Activated CD4-positive, alpha-beta T cell treated with anti-CD3 and anti-CD28 coated beads for 4 hours (primary cell): Measurements from ENCODE around the gene TMEM60.

Source experiments
- DNase-seq, 2 donors: peaks; one replicate each; pipeline ENCODE4 v3.0.0-alpha.2; 2020

The TMEM60 gene

GRCh38 chr7:77766801-77767605, 31.2 kb downstream of the TMEM60 start:
- no peak for DNase-seq

GRCh38 chr7:77765906-77766800, 32.1 kb downstream of the TMEM60 start:
- no peak for DNase-seq

GRCh38 chr7:77765481-77765880, 32.8 kb downstream of the TMEM60 start:
- DNase-seq: no peak

- no peak for DNase-seq
Measured at GRCh38 chr7:77760809-77761453, 37.3 kb downstream of the TMEM60 start.

GRCh38 chr7:77759294-77759889, 38.8 kb downstream of the TMEM60 start:
- DNase-seq: peak; percentile 64 to 84

- no peak for DNase-seq
Measured at GRCh38 chr7:77757589-77757988, 40.6 kb downstream of the TMEM60 start.

GRCh38 chr7:77753173-77753572, 45.1 kb downstream of the TMEM60 start:
- no peak for DNase-seq

GRCh38 chr7:77752016-77752415, 46.2 kb downstream of the TMEM60 start:
- DNase-seq: no peak

GRCh38 chr7:77747718-77748117, 50.5 kb downstream of the TMEM60 start:
- DNase-seq: no peak

GRCh38 chr7:77747178-77747577, 51.1 kb downstream of the TMEM60 start:
- no peak for DNase-seq

- DNase-seq: no peak
Measured at GRCh38 chr7:77746824-77747165, 51.4 kb downstream of the TMEM60 start.

- DNase-seq: no peak
Measured at GRCh38 chr7:77746164-77746823, 51.9 kb downstream of the TMEM60 start.

- no peak for DNase-seq
Measured at GRCh38 chr7:77745746-77746145, 52.5 kb downstream of the TMEM60 start.
